Measurements from ENCODE around the gene MACC1.
"Not testable (repeated sequence)": the region's sequence is repeated elsewhere in the genome, so short reads cannot be mapped to it uniquely, and the experiment has no call there.

Gene MACC1

DNA sequence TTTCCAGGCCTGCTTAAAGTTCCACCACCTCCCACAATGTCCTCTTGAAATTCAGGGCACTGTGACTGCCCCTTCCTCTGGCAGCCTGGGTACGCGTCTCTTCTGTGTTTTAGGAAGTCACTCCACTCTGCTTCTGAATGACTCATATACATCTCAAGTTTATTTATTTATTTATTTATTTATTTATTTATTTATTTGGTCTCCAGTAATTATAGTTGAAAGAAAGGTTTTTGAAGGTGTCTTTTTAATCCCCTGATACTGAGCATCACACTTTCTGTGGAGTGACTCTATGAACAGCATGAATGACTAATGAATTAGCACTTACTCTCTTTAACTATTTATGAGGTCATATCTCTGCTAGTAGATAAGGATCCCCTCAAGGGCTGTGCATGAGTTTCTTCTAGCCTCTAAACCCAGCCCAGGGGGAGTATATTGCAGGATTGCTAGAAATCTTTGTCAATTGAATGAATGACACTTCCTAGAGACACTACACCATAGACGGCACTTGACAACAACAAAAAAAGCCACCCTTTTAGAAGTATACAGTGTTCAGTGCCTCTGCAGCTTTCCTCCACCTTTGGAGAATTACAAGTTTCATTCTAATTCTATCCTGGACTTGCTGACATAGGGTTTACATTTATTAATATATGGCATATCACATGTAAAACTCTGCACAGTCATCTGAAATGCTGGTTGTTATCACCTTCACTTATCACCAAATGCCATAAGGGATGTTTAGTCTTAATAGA lies 2.1 kb downstream of the MACC1 start:
- no peak for DNase-seq

DNA sequence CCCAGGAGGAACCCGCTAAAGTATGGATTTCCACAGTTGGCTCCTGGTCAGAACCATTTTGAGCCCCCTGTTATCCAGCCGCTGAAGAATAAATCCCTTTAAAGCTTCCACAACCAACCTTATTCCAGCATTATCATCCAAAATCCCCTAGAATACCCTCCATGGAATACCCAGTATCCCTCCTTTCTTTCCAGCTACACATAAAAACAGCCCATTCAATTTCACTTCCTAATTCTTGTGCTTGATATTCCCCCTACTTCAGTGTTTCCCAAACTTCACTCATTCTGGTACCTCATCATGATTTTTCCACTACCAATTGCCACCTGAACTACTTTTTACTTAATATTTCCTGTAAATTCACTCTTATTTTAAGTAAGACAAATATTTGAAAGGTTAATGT lies 3.1 kb downstream of the MACC1 start:
- in situ Hi-C loops (cut with HindIII; ENCODE audit: low pct_ligation_motif_present, low pct_unique_long_range_greater_than_20kb, low sequenced_read_pairs): loop anchor here (25.0 kb wide), 1 partner anchor 98 kb away; no protein-coding TSS in a partner anchor
- no peak for DNase-seq

More for the DNA sequence above, 2.1 kb downstream of the MACC1 start:
- in situ Hi-C loops (cut with HindIII; ENCODE audit: low pct_ligation_motif_present, low pct_unique_long_range_greater_than_20kb, low sequenced_read_pairs): loop anchor here (25.0 kb wide), 1 partner anchor 97 kb away; no protein-coding TSS in a partner anchor

DNA sequence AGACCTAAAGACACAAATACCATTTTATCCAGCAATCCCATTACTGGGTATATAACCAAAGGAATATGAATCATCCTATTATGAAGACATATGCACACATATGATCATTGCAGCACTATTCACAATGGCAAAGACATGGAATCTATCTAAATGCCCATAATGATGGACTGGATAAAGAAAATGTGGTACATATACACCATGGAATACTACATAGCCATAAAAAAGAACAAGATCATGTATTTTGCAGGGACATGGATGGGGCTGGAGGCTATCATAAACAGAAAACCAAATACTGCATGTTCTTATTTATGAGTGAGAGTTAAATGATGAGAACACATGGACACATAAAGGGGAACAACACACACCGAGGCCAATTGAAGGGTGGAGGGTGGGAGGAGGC lies 3.8 kb downstream of the MACC1 start:
- in situ Hi-C loops (cut with HindIII; ENCODE audit: low pct_ligation_motif_present, low pct_unique_long_range_greater_than_20kb, low sequenced_read_pairs): loop anchor here (25.0 kb wide), 1 partner anchor 99 kb away; no protein-coding TSS in a partner anchor
- DNase-seq: no peak

DNA sequence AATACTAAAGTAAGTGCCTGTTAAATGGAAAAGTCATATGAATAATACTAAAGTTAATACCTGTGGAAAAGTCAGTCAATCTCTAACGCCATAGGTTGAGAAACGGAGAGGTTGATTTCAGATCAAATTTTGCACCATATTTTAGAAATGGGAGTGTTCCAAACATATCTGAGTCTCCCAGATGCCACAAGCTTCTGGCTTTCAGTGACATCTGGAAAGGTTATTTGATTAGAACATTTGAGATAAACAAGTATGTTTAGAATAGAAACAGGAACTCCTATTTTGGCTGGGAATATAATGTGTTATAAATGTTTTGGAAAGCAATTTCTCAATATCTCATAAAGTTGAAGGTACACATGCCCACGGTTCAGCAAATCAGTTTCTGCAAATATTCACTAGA lies 5.8 kb downstream of the MACC1 start:
- DNase-seq: no peak
- in situ Hi-C loops (cut with HindIII; ENCODE audit: low pct_ligation_motif_present, low pct_unique_long_range_greater_than_20kb, low sequenced_read_pairs): loop anchor here (25.0 kb wide), 1 partner anchor 101 kb away; no protein-coding TSS in a partner anchor

DNA sequence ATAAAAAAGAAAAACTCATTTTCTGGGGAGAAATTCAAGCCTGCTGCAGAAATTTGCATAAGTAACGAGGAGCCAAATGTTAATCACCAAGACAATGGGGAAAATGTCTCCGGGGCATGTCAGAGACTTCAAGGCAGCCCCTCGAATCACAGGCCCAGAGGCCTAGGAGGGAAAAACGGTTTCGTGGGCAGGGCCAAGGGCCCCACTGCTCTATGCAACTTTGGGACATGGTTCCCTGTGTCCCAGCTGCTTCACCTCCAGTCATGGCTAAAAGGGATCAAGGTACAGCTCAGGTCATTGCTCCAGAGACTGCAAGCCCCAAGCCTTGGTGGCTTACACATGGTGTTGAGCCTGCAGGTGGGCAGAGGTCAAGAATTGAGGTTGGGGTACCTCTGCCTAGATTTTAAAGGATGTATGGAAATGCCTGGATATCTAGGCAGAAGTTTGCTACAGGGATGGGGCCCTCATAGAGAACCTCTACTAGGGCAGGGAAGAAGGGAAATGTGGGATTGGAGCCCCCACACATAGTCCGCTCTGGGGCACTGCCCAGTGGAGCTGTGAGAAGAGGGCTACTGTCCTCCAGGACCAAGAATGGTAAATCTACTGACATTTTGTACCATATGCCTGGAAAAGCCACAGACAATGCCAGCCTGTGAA lies 8.4 kb downstream of the MACC1 start:
- no peak for DNase-seq
- in situ Hi-C loops (cut with HindIII; ENCODE audit: low pct_ligation_motif_present, low pct_unique_long_range_greater_than_20kb, low sequenced_read_pairs): loop anchor here (25.0 kb wide), 1 partner anchor 104 kb away; no protein-coding TSS in a partner anchor

DNA sequence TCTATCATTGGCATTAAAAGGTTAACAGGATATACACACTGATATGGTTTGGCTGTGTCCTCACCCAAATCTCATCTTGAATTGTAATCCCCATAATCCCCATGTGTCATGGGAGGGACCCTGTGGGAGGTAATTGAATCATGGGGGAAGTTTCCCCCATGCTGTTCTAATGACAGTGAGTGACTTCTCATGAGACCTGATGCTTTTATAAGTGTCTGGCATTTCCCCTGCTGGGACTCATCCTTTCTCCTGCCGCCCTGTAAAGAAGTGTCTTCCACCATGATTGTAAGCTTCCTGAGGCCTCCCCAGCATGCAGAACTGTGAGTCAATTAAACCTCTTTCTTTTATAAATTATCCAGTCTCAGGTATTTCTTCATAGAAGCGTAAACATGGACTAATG lies 9.4 kb downstream of the MACC1 start:
- DNase-seq: not testable (repeated sequence)
- in situ Hi-C loops (cut with HindIII; ENCODE audit: low pct_ligation_motif_present, low pct_unique_long_range_greater_than_20kb, low sequenced_read_pairs): loop anchor here (25.0 kb wide), 1 partner anchor 104 kb away; no protein-coding TSS in a partner anchor

DNA sequence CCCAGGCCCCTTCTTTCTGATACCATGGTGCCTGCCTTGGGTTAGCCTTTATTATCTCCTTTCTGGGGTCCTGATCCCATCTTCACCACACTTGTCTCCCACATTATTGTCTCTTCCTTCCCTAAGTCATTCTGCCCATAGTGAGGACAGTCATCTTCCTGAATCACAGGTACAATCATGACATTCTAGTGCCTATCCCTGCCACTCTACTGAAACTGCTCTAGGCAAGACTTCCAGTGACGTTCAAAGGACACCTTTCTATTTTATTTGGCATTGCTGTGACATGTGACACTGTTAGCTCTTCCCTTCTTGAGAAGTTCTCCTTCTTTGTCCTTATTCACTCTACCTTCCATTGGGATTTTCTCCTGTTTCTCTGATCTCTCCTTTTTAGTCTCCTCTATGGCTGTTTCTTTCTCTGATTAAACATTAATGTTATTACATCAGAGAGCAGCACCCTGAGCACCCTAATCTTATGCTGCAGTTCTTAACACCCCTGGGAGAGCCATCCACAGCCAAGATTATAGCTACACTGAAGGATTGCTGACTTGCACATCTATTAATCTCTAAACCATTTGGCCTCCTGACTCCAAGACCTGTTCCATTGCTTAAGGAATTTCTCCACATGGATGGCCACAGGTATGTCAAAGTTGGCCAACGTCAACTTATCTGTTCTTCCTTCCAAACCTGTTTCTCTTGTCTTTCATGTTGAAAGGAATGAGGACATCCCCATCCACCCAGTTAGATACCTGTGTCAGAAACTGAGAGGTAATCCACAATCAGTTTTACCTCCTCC lies 10.9 kb downstream of the MACC1 start:
- in situ Hi-C loops (cut with HindIII; ENCODE audit: low pct_ligation_motif_present, low pct_unique_long_range_greater_than_20kb, low sequenced_read_pairs): loop anchor here (25.0 kb wide), 1 partner anchor 106 kb away; no protein-coding TSS in a partner anchor
- no peak for DNase-seq

DNA sequence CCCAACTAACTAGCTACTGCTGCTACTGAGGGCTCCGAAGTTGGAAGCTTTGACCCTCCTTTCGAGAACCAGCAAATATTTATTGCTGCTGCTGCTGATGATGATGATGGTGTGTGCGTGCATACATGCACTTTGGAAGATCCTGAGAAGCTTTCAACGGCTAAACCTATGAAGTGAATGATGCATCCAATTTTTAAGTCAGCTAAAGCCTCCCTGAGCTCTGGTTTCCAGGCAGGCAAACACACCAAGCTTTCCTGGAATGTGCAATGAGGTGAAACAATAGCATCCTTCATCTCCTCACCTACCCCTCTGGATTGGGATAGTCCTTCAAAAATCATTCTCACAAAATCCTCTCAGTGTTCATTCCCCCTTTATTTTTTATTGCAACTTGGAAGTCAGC lies 13.9 kb downstream of the MACC1 start:
- no peak for DNase-seq
- in situ Hi-C loops (cut with HindIII; ENCODE audit: low pct_ligation_motif_present, low pct_unique_long_range_greater_than_20kb, low sequenced_read_pairs): loop anchor here (25.0 kb wide), 1 partner anchor 109 kb away; no protein-coding TSS in a partner anchor

DNA sequence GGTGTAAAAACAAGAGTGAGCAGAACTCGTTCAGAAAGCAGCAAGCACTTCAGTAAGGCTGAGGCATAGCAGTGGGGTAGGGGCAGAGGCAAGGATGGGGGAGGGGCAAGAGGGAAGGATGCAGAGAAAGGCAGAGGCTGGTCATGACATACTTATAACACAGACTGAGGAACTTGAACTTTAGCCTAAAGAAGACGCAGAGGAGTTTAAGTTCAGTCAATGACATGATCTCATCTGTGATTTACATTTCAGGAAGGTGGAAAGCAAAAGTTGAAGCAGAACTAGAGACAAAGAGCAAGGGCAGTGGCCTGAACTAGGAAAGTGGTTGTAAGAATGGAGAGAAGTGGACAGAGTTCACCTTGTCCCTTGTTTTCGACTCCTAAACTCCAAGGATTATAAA lies 15.8 kb downstream of the MACC1 start:
- in situ Hi-C loops (cut with HindIII; ENCODE audit: low pct_ligation_motif_present, low pct_unique_long_range_greater_than_20kb, low sequenced_read_pairs): loop anchor here (25.0 kb wide), 1 partner anchor 111 kb away; no protein-coding TSS in a partner anchor
- no peak for DNase-seq

DNA sequence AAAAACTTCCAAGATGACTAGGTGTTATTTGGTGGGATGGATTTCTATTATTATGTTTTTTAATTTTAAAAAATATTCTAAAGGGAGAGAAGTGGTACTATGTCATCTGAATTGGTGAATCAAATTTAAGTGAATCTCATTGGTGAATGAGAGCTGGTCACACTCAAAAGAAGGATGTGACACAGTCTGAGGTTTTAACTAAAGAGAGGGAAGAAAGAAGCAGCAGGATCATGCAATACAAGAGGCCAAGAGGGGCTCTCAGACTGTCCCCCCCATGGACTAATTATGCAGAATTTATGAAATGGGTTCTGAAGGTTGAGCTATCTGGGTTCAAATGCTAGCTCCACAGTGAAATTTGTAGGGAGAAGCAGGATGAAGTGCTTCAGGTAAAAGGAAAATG lies 16.2 kb downstream of the MACC1 start:
- no peak for DNase-seq
- in situ Hi-C loops (cut with HindIII; ENCODE audit: low pct_ligation_motif_present, low pct_unique_long_range_greater_than_20kb, low sequenced_read_pairs): loop anchor here (25.0 kb wide), 1 partner anchor 111 kb away; no protein-coding TSS in a partner anchor

DNA sequence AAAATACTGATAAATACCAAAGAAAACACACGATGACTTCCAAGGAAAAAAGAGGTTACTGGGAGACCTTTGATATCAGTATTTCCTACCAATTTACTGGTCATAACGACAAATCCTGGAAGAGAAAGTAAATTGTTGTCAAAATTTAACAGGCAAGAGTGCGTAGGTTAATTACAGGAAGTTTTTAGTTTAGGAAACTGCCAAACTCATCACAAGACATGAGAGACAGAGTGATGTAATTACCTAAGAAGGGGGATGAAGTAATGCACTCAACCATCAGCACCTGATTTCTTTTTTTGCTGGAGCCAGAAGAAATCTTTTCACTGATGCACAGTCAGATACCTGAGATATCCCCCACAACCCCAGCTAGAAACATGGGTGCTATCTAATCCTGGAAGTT lies 16.8 kb downstream of the MACC1 start:
- in situ Hi-C loops (cut with HindIII; ENCODE audit: low pct_ligation_motif_present, low pct_unique_long_range_greater_than_20kb, low sequenced_read_pairs): loop anchor here (25.0 kb wide), 1 partner anchor 112 kb away; no protein-coding TSS in a partner anchor
- DNase-seq: peak; percentile 32

DNA sequence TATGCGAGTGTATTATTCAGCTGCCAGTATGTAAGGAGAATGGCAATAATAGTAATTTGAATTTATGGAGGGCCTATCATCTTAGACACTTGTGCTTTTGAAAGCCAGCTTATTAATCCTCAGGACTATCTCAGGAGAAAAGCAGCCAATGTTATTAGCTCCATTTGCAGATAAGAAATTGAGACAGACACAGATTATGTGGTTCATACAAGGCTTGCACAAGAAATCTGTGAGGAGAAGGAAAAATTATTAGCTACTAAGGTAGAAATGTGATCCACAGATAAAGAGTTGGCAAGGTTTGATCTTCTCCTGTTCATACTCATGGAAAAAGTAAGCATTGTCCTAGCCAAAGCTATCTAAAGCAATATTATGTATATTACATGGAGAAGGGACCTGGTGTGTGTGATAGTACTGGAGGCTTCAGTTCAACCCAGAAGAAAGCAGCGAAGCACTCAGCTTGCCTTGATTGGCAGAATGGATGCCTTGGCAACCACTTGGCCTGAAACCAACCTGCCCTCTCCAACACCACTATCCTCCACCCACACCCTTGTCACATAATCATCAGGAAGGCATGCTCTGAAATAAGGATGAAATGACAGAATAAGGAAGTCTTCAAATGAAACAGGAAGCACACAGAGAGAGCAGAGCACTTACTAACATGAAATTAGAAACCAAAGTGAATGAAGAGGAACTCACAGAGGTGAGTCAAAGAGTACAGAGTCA lies 18.0 kb downstream of the MACC1 start:
- DNase-seq: peak; percentile 94
- in situ Hi-C loops (cut with HindIII; ENCODE audit: low pct_ligation_motif_present, low pct_unique_long_range_greater_than_20kb, low sequenced_read_pairs): no loop called here

DNA sequence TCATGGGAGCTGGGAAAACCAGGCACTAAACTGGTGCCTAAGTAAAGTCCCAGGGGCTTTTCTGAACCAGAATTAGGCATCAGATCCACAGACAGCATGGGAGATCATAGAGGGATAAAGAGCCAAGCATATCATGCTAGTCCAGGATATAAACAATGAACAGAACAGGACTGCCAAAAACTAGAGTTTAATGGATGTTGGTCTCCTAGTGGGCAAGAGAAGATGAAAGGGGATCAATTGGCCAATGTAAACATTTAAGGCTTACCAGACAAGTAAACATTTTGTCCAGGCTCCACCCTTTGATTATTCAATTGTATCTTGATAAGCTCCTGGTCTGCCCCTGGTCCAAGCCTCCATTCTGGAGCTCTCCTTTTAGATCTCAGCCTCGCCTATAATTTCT lies 18.9 kb downstream of the MACC1 start:
- DNase-seq: no peak
- in situ Hi-C loops (cut with HindIII; ENCODE audit: low pct_ligation_motif_present, low pct_unique_long_range_greater_than_20kb, low sequenced_read_pairs): no loop called here

DNA sequence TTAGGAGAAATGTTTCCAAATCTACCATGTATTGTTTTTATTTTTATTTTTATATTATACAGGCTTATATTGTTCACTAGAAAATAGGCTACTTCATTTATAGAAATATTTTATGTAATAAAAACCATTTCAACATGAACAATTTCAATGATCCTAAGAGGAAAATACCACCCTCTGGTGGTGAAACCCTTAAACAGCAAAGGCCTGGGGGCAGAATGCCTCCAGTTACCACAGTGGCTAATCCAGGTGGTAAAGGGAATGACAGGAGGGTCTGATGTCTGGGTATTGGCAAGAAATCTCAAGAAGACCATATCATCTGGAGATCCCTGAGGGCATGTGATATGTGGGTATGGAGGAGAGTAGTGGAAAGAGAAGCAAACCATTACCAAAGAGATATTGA lies 19.3 kb downstream of the MACC1 start:
- peak; percentile 44 for DNase-seq
- in situ Hi-C loops (cut with HindIII; ENCODE audit: low pct_ligation_motif_present, low pct_unique_long_range_greater_than_20kb, low sequenced_read_pairs): no loop called here

DNA sequence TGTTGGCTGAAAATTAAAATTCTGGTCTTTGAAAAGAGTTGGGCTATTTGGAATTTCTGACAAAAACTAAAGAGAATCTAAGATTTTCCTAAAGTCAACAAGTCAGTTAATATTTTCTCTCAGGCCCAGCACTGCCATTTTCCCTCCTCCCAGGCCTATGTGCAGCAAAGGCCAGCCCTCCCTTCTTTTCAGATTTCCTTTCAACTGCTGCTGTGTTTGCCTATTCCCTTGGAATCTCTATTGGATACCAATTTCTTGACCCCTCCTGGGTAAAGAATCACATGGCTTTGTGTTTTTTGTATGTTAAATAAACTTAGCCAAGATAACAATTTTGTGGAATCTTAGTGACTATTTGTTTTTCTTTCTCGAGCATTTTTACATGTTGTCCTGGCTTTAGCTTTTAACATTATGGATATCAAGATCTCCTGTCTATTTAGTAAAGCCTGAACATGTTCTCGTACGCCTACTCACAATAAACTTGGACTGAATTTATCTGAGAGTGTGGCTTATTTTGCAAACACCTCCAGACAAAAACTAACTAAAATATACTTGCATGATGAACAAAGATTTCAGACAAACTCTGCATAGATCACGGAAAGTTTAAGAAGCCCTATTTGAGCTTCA lies 19.9 kb downstream of the MACC1 start:
- no peak for DNase-seq
- in situ Hi-C loops (cut with HindIII; ENCODE audit: low pct_ligation_motif_present, low pct_unique_long_range_greater_than_20kb, low sequenced_read_pairs): no loop called here

DNA sequence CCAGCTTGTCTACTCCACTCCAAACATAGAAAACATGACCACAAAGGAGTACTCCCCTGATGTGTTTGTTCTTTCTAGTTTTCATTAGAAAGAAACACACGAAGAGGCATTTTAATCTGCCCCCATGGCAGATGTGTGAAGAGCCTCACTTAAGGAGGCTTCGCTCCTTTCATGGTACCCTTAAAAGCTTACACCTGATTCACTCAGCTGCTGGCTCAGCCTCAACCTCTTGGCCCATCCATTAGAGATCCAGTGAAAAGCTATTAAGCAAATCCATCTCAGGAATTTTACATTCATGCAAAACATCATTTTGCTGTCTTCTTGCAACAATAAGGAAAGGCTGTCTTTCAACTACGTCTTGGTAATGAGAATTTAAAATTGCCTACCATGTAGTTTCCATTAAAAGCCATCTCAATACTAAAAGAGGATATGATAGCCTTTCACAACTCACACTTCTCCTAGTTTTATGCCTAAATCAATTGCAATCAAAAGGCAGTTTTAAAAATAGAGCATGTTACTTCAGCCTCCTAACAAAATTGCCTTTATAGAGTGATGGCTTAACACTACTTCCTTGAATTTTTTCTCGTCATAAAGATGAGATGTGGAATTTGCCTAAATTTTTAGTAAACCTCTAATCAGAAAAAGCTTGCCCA lies 22.7 kb downstream of the MACC1 start:
- in situ Hi-C loops (cut with HindIII; ENCODE audit: low pct_ligation_motif_present, low pct_unique_long_range_greater_than_20kb, low sequenced_read_pairs): no loop called here
- DNase-seq: no peak

DNA sequence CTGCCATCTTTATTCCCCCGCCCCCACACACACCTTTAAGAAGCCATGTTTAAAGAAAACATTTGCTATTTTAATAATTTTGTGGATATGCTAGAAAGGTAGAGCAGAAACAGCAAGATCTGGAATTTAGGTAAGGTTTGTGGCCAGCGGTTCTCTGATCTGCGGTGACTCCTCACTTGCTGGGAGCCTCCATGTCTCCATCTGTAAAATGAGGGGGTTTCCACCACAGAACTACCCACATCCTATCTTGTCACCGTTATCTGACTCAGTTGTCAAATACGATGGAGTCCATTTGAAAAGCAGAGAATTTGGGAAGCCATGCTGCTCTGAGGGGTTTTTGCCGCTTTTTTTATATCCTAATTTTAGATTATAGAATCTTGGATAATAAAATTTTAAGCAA lies 23.3 kb downstream of the MACC1 start:
- in situ Hi-C loops (cut with HindIII; ENCODE audit: low pct_ligation_motif_present, low pct_unique_long_range_greater_than_20kb, low sequenced_read_pairs): no loop called here
- no peak for DNase-seq

Measured in ACHN (cell line).